ENCODE measurements around the gene DNER. TPM values are rescaled to one million over a fixed set of nuclear protein-coding genes. Genes with fewer than 3 reads are reported as not detected.

DNER gene
- total RNA-seq, 3 donors from 2014 or later (not counting 1 experiment from before 2014, with no cell fraction given) = not detected

- H3K4me1 ChIP-seq (ENCODE audit: control insufficient read depth, insufficient read depth, low read length) = no peaks in the 10 kb centered on the region
- DNase-seq (no peak), ATAC-seq (no peak)
- no peaks in the 10 kb centered on the region for H3K4me1 Mint-ChIP-seq
- TF ChIP-seq CTCF (IDR thresholded peaks at IDR 0.05) = no peak
- H3K9me3 Mint-ChIP-seq = peaks cover 0 to 2% of the 10 kb centered on the region in 2 donors
- intact Hi-C loops (cut with micrococcal nuclease) = no loop called here
- H3K27me3 ChIP-seq (ENCODE audit: control insufficient read depth, insufficient read depth, low read length) = no peaks in the 10 kb centered on the region
- H3K9me3 ChIP-seq (ENCODE audit: control insufficient read depth, insufficient read depth, low read length) = no peaks in the 10 kb centered on the region
- peaks cover 2 to 8% of the 10 kb centered on the region in 2 donors for H3K27me3 Mint-ChIP-seq (ENCODE audit: low read depth in 2 of 2)
- H3K4me3 Mint-ChIP-seq = no peak overlapping the region
- no peak overlapping the region for H3K27ac Mint-ChIP-seq
- H3K27ac ChIP-seq (ENCODE audit: low read length) = no peak overlapping the region
- H3K36me3 Mint-ChIP-seq = no peaks in the 10 kb centered on the region
- no peaks in the 10 kb centered on the region for H3K36me3 ChIP-seq (ENCODE audit: control insufficient read depth, insufficient read depth, low read length)
- H3K4me3 ChIP-seq (ENCODE audit: low read length) = no peak overlapping the region
These were observed 252.2 kb downstream of the DNER start for GRCh38 chr2:229462112-229462511.

- ATAC-seq (no peak), DNase-seq (no peak)
- intact Hi-C loops (cut with micrococcal nuclease) = no loop called here
- no peak overlapping the region for H3K4me3 Mint-ChIP-seq
- H3K27me3 Mint-ChIP-seq (ENCODE audit: low read depth in 2 of 2) = peaks cover 9 to 18% of the 10 kb centered on the region in 2 donors
- H3K9me3 Mint-ChIP-seq = peaks cover 2% of the 10 kb centered on the region in 2 donors
- TF ChIP-seq CTCF (IDR thresholded peaks at IDR 0.05) = no peak
- Histone ChIP-seq H3K27ac (ENCODE audit: low read length) (no peak overlapping the region), H3K9me3 (ENCODE audit: control insufficient read depth, insufficient read depth, low read length) (no peaks in the 10 kb centered on the region), H3K4me1 (ENCODE audit: control insufficient read depth, insufficient read depth, low read length) (no peaks in the 10 kb centered on the region), H3K36me3 (ENCODE audit: control insufficient read depth, insufficient read depth, low read length) (no peaks in the 10 kb centered on the region), H3K4me3 (ENCODE audit: low read length) (no peak overlapping the region), H3K27me3 (ENCODE audit: control insufficient read depth, insufficient read depth, low read length) (no peaks in the 10 kb centered on the region)
- H3K36me3 Mint-ChIP-seq = no peaks in the 10 kb centered on the region
- H3K27ac Mint-ChIP-seq = no peak overlapping the region
- WGBS (ENCODE audit: insufficient coverage) = 84% methylated on average over 6 of the region's 6 CpGs
- no peaks in the 10 kb centered on the region for H3K4me1 Mint-ChIP-seq
These were observed 258.3 kb downstream of the DNER start for GRCh38 chr2:229456091-229456490.

GRCh38 chr2:229454934-229455631 is 259.3 kb downstream of the DNER start:
- Mint-ChIP-seq H3K27me3 (ENCODE audit: low read depth in 2 of 2) (peaks cover 9 to 18% of the 10 kb centered on the region in 2 donors), H3K36me3 (no peaks in the 10 kb centered on the region), H3K4me1 (no peaks in the 10 kb centered on the region), H3K9me3 (peaks cover 2% of the 10 kb centered on the region in 2 donors), H3K4me3 (no peak overlapping the region), H3K27ac (no peak overlapping the region)
- no peaks in the 10 kb centered on the region for H3K9me3 ChIP-seq (ENCODE audit: control insufficient read depth, insufficient read depth, low read length)
- intact Hi-C loops (cut with micrococcal nuclease) = no loop called here
- no peak for TF ChIP-seq CTCF (IDR thresholded peaks at IDR 0.05)
- DNase-seq (no peak), ATAC-seq (no peak)
- no peak overlapping the region for H3K4me3 ChIP-seq (ENCODE audit: low read length)
- no peaks in the 10 kb centered on the region for H3K36me3 ChIP-seq (ENCODE audit: control insufficient read depth, insufficient read depth, low read length)
- no peaks in the 10 kb centered on the region for H3K4me1 ChIP-seq (ENCODE audit: control insufficient read depth, insufficient read depth, low read length)
- H3K27me3 ChIP-seq (ENCODE audit: control insufficient read depth, insufficient read depth, low read length) = no peaks in the 10 kb centered on the region
- 61% methylated on average over 7 of the region's 7 CpGs for WGBS (ENCODE audit: insufficient coverage)
- no peak overlapping the region for H3K27ac ChIP-seq (ENCODE audit: low read length)

GRCh38 chr2:229453230-229453629 is 261.1 kb downstream of the DNER start:
- ATAC-seq (no peak), DNase-seq (no peak)
- Histone ChIP-seq H3K36me3 (ENCODE audit: control insufficient read depth, insufficient read depth, low read length) (no peaks in the 10 kb centered on the region), H3K27me3 (ENCODE audit: control insufficient read depth, insufficient read depth, low read length) (no peaks in the 10 kb centered on the region), H3K4me1 (ENCODE audit: control insufficient read depth, insufficient read depth, low read length) (no peaks in the 10 kb centered on the region), H3K27ac (ENCODE audit: low read length) (no peak overlapping the region), H3K4me3 (ENCODE audit: low read length) (no peak overlapping the region), H3K9me3 (ENCODE audit: control insufficient read depth, insufficient read depth, low read length) (no peaks in the 10 kb centered on the region)
- intact Hi-C loops (cut with micrococcal nuclease) = no loop called here
- TF ChIP-seq CTCF (IDR thresholded peaks at IDR 0.05) = no peak
- peaks cover 2% of the 10 kb centered on the region in 2 donors for H3K9me3 Mint-ChIP-seq
- H3K4me3 Mint-ChIP-seq = no peak overlapping the region
- H3K36me3 Mint-ChIP-seq = no peaks in the 10 kb centered on the region
- no peak overlapping the region for H3K27ac Mint-ChIP-seq
- no peaks in the 10 kb centered on the region for H3K4me1 Mint-ChIP-seq
- peaks cover 9 to 18% of the 10 kb centered on the region in 2 donors for H3K27me3 Mint-ChIP-seq (ENCODE audit: low read depth in 2 of 2)

All from natural killer cell (primary cell).